MCF 10A (cell line): ENCODE data around the gene BSND. TPM values are rescaled to one million over a fixed set of nuclear protein-coding genes. Genes with fewer than 3 reads are reported as not detected.

Experiments
- BruUV-seq: library from RNA; stranded (reverse); fragments of 400-500 nt; replicated peaks from 2 replicates; lab custom pipeline; 2021; lab: Mats Ljungman, UMichigan
- CTCF ChIA-PET: fragments of 300-600 bp; sonication (Branson Sonifier 250); formaldehyde crosslinking; extraction: SDS; loops from one replicate; lab custom pipeline; 2021; ENCODE audit warnings: antibody characterized with exemption, inconsistent platforms; lab: Yijun Ruan, JAX
- POLR2A ChIA-PET: fragments of 300-600, 350-650 bp; sonication (Branson Sonifier 250); formaldehyde crosslinking; extraction: SDS; loops from one replicate; lab custom pipeline; 2020; ENCODE audit warnings: antibody characterized with exemption, inconsistent platforms; lab: Yijun Ruan, JAX
- DNase-seq: peaks from one replicate; pipeline ENCODE4 v3.0.0-alpha.2; 2018; ENCODE audit not compliant: unreplicated experiment
- H3K27ac Mint-ChIP-seq: one replicate; pipeline ENCODE4 v1.8.0; 2022; ENCODE audit warnings: mild to moderate bottlenecking, low read depth, mixed read lengths; ENCODE audit not compliant: unreplicated experiment
- H3K27me3 Mint-ChIP-seq: one replicate; pipeline ENCODE4 v1.8.0; 2022; ENCODE audit warnings: mixed read lengths; ENCODE audit not compliant: insufficient read depth, unreplicated experiment
- H3K36me3 Mint-ChIP-seq: one replicate; pipeline ENCODE4 v1.8.0; 2022; ENCODE audit warnings: mild to moderate bottlenecking, moderate library complexity, mixed read lengths; ENCODE audit not compliant: insufficient read depth, unreplicated experiment
- H3K4me1 Mint-ChIP-seq: one replicate; pipeline ENCODE4 v1.8.0; 2022; ENCODE audit warnings: mixed read lengths; ENCODE audit not compliant: insufficient read depth, unreplicated experiment
- H3K4me3 Mint-ChIP-seq: one replicate; pipeline ENCODE4 v1.8.0; 2022; ENCODE audit warnings: mild to moderate bottlenecking, moderate library complexity, mixed read lengths; ENCODE audit not compliant: unreplicated experiment
- H3K9me3 Mint-ChIP-seq: one replicate; pipeline ENCODE4 v1.8.0; 2022; ENCODE audit warnings: mixed read lengths; ENCODE audit not compliant: unreplicated experiment
- CTCF ChIP-seq: fragments of 200-600 bp; IDR thresholded peaks from one replicate; pipeline ENCODE4 v1.8.0; 2022; ENCODE audit warnings: antibody characterized with exemption, mild to moderate bottlenecking; ENCODE audit not compliant: unreplicated experiment
- intact Hi-C: fragments of 100-400 bp; cut with micrococcal nuclease; formaldehyde crosslinking; loops from 2 replicates; pipeline ENCODE4 v1.14.1; 2022
- total RNA-seq: library from RNA; stranded (reverse); gene quantifications from 2 replicates; pipeline ENCODE4 v1.2.3, GENCODE V29; 2022

Gene BSND
- total RNA-seq, 1 experiment from 2014 or later: not detected

- CTCF ChIA-PET: interaction anchor here (0.5 to 22.1 kb wide), 5 partner anchors 8 to 867 kb away, joined by 3 to 385 read pairs (median 8); partner anchors contain the start of gene BSND
- Mint-ChIP-seq H3K4me3 (no peak overlapping the region), H3K27ac (no peak overlapping the region), H3K27me3 (no peaks in the 10 kb centered on the region), H3K36me3 (no peaks in the 10 kb centered on the region), H3K4me1 (no peaks in the 10 kb centered on the region), H3K9me3 (no peaks in the 10 kb centered on the region)
- DNase-seq: no peak
- POLR2A ChIA-PET: interaction anchor here (0.7 kb wide), 1 partner anchor 103 kb away, joined by 3 read pairs; the partner anchor contains the start of gene DHCR24
- no TSS peak for BruUV-seq
- intact Hi-C loops: no loop called here
- no peak for TF ChIP-seq CTCF
Measured at GRCh38 chr1:54989968-54990810, 8.5 kb upstream of the BSND start.

GRCh38 chr1:54990916-54991315 is 7.8 kb upstream of the BSND start:
- no TSS peak for BruUV-seq
- Mint-ChIP-seq H3K27ac (no peak overlapping the region), H3K9me3 (no peaks in the 10 kb centered on the region), H3K27me3 (no peaks in the 10 kb centered on the region), H3K36me3 (no peaks in the 10 kb centered on the region), H3K4me3 (no peak overlapping the region), H3K4me1 (no peaks in the 10 kb centered on the region)
- no peak for DNase-seq
- ChIA-PET CTCF (interaction anchor here (22.1 kb wide), 1 partner anchor 43 kb away, joined by 385 read pairs; no protein-coding TSS in a partner anchor), POLR2A (interaction anchor here (0.8 to 1.6 kb wide), 2 partner anchors 40 to 62 kb away, joined by 3 to 5 read pairs; no protein-coding TSS in a partner anchor)
- TF ChIP-seq CTCF: no peak
- intact Hi-C loops: no loop called here

- no peak for TF ChIP-seq CTCF
- no peaks in the 10 kb centered on the region for H3K36me3 Mint-ChIP-seq
- no peaks in the 10 kb centered on the region for H3K9me3 Mint-ChIP-seq
- CTCF ChIA-PET: interaction anchor here (0.9 to 22.1 kb wide), 4 partner anchors 8 to 117 kb away, joined by 3 to 385 read pairs (median 4); no protein-coding TSS in a partner anchor
- H3K4me3 Mint-ChIP-seq: no peak overlapping the region
- no peaks in the 10 kb centered on the region for H3K27me3 Mint-ChIP-seq
- H3K27ac Mint-ChIP-seq: no peak overlapping the region
- POLR2A ChIA-PET: interaction anchor here (1.6 kb wide), 1 partner anchor 41 kb away, joined by 5 read pairs; no protein-coding TSS in a partner anchor
- BruUV-seq: no TSS peak
- peaks cover 5% of the 10 kb centered on the region for H3K4me1 Mint-ChIP-seq
- intact Hi-C loops: no loop called here
- DNase-seq: no peak
Measured at GRCh38 chr1:54991939-54992338, 6.8 kb upstream of the BSND start.

GRCh38 chr1:54993140-54993539 is 5.6 kb upstream of the BSND start:
- H3K27me3 Mint-ChIP-seq: no peaks in the 10 kb centered on the region
- H3K4me3 Mint-ChIP-seq: no peak overlapping the region
- peaks cover 5% of the 10 kb centered on the region for H3K4me1 Mint-ChIP-seq
- ChIA-PET CTCF (interaction anchor here (0.5 to 22.1 kb wide), 2 partner anchors 45 to 1428 kb away, joined by 3 to 385 read pairs; no protein-coding TSS in a partner anchor), POLR2A (interaction anchor here (1.0 kb wide), 1 partner anchor 27 kb away, joined by 3 read pairs; no protein-coding TSS in a partner anchor)
- H3K27ac Mint-ChIP-seq: no peak overlapping the region
- H3K9me3 Mint-ChIP-seq: no peaks in the 10 kb centered on the region
- H3K36me3 Mint-ChIP-seq: no peaks in the 10 kb centered on the region
- no peak for DNase-seq
- TF ChIP-seq CTCF: no peak
- intact Hi-C loops: no loop called here
- BruUV-seq: no TSS peak
